ENCODE results near the gene CALCB. TPM values are rescaled to one million over a fixed set of nuclear protein-coding genes. Genes with fewer than 3 reads are reported as not detected.

Gene CALCB
- total RNA-seq (ENCODE audit: low replicate concordance): not detected in 2 replicates

GRCh38 chr11:15073361-15074205 lies at the start of gene CALCB:
TSS of gene CALCB (plus strand) at chr11:15073593. CDS start at chr11:15074719, 1,126 bp downstream.

GRCh38 chr11:15114501-15115475 lies 41.4 kb downstream of the CALCB start, which contains the start of gene INSC:
TSS of gene INSC (plus strand) at chr11:15114923. CDS start at chr11:15149175, 34,252 bp downstream.

Other genes with a start within 250 kb of the CALCB start
- gene CYP2R1, start 181.4 kb upstream of the CALCB start, total RNA-seq (ENCODE audit: low replicate concordance): 4.9 and 5.7 TPM in 2 replicates
- not detected in 2 replicates for gene CALCA, start 101.2 kb upstream of the CALCB start, total RNA-seq (ENCODE audit: low replicate concordance)
- 0.08 and 0.23 TPM in 2 replicates for gene INSC, start 41.3 kb downstream of the CALCB start, total RNA-seq (ENCODE audit: low replicate concordance)